GM12878 (cell line): ENCODE results near the gene RNF103. TPM values are rescaled to one million over a fixed set of nuclear protein-coding genes. Genes with fewer than 3 reads are reported as not detected.

ENCODE experiments used
- ASH2L ChIP-seq: fragments of 300-600, 200-600 bp; sonication (generic); IDR thresholded peaks from 2 replicates; pipeline ENCODE4 v1.6.1; 2017; ENCODE audit warnings: low read depth, mild to moderate bottlenecking, borderline replicate concordance
- DPF2 ChIP-seq: fragments of 450-650 bp; IDR thresholded peaks from 2 replicates; pipeline ENCODE4 v1.6.1; 2017; ENCODE audit warnings: mild to moderate bottlenecking
- ESRRA ChIP-seq: IDR thresholded peaks from 2 replicates; pipeline ENCODE4 v1.6.1; 2012; ENCODE audit warnings: mild to moderate bottlenecking, low read length, improper control_type of control experiment
- NFXL1 ChIP-seq: fragments of 450-650 bp; IDR thresholded peaks from 2 replicates; pipeline ENCODE4 v1.6.1; 2017; ENCODE audit warnings: antibody characterized with exemption, mild to moderate bottlenecking, borderline replicate concordance
- RCOR1 ChIP-seq: conservative IDR thresholded peaks from 2 replicates; pipeline ENCODE4 v1.6.1; 2012; ENCODE audit warnings: low read depth, low read length, improper control_type of control experiment
- polyA plus RNA-seq, 11 experiments: library from polyadenylated mRNA; depleted of rRNA in 4 of 11; unstranded in 6 of 11; stranded (reverse) in 5 of 11; fragments of >200 nt; fragmentation: Nextera tagmentation in 4 of 11; fragmentation: Illumina TruSeq in 1 of 11; extraction: Ambion mirVana in 4 of 11; extraction: Trizol in 1 of 11; gene quantifications; 1 replicate in 1 of 11; 2 replicates in 10 of 11; pipeline versions ENCODE4 v1.2.1 to v1.2.3, GENCODE V29; 2011 to 2016; ENCODE audit warnings: inconsistent platforms in 2 of 11, missing spikeins in 2 of 11, low read depth in 1 of 11
- total RNA-seq, 4 experiments: library from RNA; depleted of rRNA in 3 of 4; stranded (reverse); fragments of >200 nt in 3 of 4; fragmentation: Illumina TruSeq in 1 of 4; extraction: Trizol in 1 of 4; gene quantifications; 2 replicates each; pipeline versions ENCODE4 v1.2.1 to v1.2.3, GENCODE V29; 2013 to 2021
- TF ChIP-seq, protein P1 (sequence below): IDR thresholded peaks from 2 replicates; pipeline ENCODE4 v1.6.1; 2012; ENCODE audit warnings: mild to moderate bottlenecking, low read depth, low read length
- TF ChIP-seq, protein P2 (sequence below), 3 experiments: IDR thresholded peaks in 2 of 3; conservative IDR thresholded peaks in 1 of 3; 2 replicates each; pipeline ENCODE4 v1.5.1; 2011; ENCODE audit warnings: low read depth in 3 of 3, low read length in 3 of 3, mild to moderate bottlenecking in 3 of 3, control low read depth in 2 of 3, moderate library complexity in 2 of 3, inconsistent platforms in 1 of 3, mixed read lengths in 1 of 3; ENCODE audit not compliant: control insufficient read depth in 2 of 3, insufficient read depth in 1 of 3; ENCODE audit errors: extremely low read depth in 1 of 3
- TF ChIP-seq, protein P3 (sequence below): fragments of 450-650 bp; IDR thresholded peaks from 2 replicates; pipeline ENCODE4 v1.6.1; 2016; ENCODE audit warnings: mild to moderate bottlenecking
- TF ChIP-seq, protein P4 (sequence below): fragments of 150-350 bp; IDR thresholded peaks from 2 replicates; pipeline ENCODE4 v1.6.1; 2016; ENCODE audit warnings: low read depth, low read length
- TF ChIP-seq, protein P5 (sequence below): fragments of 450-650 bp; IDR thresholded peaks from 2 replicates; pipeline ENCODE4 v1.6.1; 2016; ENCODE audit warnings: mild to moderate bottlenecking, moderate library complexity, borderline replicate concordance
- TF ChIP-seq, protein P6 (sequence below): IDR thresholded peaks from 2 replicates; pipeline ENCODE4 v1.6.1; 2011; ENCODE audit warnings: borderline replicate concordance, low read depth, mild to moderate bottlenecking, moderate library complexity, low read length; ENCODE audit not compliant: insufficient read depth, poor library complexity, severe bottlenecking

The RNF103 gene
- total and polyA plus RNA-seq, 10 of the 15 experiments (the other 5 are each of a cell fraction or from before 2014, with no cell fraction given), result 2.4 to 11.0 (median 8.0) TPM

DNA sequence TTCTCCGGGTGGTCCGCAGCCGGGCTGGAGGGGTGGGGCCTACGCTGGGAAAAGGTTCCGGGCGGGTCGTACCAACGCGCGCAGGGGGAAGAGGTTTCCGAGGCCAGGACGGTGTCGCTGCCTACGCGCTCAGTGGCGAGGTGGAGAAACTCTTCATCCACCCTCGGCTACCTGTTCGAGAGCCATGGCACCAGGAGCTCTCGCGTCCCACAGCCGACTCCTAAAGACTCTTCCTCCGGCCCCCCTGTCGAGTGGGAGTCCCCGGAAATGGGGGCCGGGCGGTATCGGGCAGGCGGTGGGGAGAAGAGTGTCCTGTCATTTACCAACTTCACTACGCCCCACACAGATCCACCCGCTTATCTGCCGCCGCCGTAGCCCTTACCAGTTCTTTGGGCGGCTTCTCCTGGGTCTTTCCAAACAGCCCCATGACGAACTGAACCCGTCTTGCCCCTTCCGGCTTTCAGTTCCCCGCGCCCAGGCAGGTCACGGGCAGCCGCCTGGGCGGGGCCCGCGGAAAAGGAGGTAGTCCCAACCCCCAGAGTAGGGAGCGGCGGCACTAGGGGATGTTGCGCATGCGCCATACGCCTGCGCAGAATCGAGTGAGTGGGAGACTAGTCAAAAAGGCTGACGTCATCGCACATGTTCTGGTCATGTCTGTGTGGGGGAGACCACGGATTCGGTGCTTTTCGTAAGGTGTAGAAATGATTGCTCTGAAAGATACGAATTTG is 60.6 kb downstream of the RNF103 start, which contains the start of gene CHMP3 (continued):
- peak; percentile 14; the same call in 1 of the 2 replicates for TF ChIP-seq RCOR1
- TF ChIP-seq ESRRA, result no peak
- 0 out of 2 replicates have a peak, but pooled peaks have one; percentile 15 for TF ChIP-seq ASH2L
- TF ChIP-seq, protein P1, sequence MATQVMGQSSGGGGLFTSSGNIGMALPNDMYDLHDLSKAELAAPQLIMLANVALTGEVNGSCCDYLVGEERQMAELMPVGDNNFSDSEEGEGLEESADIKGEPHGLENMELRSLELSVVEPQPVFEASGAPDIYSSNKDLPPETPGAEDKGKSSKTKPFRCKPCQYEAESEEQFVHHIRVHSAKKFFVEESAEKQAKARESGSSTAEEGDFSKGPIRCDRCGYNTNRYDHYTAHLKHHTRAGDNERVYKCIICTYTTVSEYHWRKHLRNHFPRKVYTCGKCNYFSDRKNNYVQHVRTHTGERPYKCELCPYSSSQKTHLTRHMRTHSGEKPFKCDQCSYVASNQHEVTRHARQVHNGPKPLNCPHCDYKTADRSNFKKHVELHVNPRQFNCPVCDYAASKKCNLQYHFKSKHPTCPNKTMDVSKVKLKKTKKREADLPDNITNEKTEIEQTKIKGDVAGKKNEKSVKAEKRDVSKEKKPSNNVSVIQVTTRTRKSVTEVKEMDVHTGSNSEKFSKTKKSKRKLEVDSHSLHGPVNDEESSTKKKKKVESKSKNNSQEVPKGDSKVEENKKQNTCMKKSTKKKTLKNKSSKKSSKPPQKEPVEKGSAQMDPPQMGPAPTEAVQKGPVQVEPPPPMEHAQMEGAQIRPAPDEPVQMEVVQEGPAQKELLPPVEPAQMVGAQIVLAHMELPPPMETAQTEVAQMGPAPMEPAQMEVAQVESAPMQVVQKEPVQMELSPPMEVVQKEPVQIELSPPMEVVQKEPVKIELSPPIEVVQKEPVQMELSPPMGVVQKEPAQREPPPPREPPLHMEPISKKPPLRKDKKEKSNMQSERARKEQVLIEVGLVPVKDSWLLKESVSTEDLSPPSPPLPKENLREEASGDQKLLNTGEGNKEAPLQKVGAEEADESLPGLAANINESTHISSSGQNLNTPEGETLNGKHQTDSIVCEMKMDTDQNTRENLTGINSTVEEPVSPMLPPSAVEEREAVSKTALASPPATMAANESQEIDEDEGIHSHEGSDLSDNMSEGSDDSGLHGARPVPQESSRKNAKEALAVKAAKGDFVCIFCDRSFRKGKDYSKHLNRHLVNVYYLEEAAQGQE, result no peak
- TF ChIP-seq, protein P2, sequence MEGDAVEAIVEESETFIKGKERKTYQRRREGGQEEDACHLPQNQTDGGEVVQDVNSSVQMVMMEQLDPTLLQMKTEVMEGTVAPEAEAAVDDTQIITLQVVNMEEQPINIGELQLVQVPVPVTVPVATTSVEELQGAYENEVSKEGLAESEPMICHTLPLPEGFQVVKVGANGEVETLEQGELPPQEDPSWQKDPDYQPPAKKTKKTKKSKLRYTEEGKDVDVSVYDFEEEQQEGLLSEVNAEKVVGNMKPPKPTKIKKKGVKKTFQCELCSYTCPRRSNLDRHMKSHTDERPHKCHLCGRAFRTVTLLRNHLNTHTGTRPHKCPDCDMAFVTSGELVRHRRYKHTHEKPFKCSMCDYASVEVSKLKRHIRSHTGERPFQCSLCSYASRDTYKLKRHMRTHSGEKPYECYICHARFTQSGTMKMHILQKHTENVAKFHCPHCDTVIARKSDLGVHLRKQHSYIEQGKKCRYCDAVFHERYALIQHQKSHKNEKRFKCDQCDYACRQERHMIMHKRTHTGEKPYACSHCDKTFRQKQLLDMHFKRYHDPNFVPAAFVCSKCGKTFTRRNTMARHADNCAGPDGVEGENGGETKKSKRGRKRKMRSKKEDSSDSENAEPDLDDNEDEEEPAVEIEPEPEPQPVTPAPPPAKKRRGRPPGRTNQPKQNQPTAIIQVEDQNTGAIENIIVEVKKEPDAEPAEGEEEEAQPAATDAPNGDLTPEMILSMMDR (IDR thresholded peaks at IDR 0.05 in 2 of 3, conservative IDR thresholded peaks at IDR 0.05 in 1 of 3; ENCODE audit: control insufficient read depth in 2 of 3, extremely low read depth in 1 of 3, insufficient read depth in 1 of 3, low read depth in 3 of 3, low read length in 3 of 3), result no peak
- TF ChIP-seq, protein P3, sequence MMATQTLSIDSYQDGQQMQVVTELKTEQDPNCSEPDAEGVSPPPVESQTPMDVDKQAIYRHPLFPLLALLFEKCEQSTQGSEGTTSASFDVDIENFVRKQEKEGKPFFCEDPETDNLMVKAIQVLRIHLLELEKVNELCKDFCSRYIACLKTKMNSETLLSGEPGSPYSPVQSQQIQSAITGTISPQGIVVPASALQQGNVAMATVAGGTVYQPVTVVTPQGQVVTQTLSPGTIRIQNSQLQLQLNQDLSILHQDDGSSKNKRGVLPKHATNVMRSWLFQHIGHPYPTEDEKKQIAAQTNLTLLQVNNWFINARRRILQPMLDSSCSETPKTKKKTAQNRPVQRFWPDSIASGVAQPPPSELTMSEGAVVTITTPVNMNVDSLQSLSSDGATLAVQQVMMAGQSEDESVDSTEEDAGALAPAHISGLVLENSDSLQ, result peak; percentile 74
- TF ChIP-seq, protein P4, sequence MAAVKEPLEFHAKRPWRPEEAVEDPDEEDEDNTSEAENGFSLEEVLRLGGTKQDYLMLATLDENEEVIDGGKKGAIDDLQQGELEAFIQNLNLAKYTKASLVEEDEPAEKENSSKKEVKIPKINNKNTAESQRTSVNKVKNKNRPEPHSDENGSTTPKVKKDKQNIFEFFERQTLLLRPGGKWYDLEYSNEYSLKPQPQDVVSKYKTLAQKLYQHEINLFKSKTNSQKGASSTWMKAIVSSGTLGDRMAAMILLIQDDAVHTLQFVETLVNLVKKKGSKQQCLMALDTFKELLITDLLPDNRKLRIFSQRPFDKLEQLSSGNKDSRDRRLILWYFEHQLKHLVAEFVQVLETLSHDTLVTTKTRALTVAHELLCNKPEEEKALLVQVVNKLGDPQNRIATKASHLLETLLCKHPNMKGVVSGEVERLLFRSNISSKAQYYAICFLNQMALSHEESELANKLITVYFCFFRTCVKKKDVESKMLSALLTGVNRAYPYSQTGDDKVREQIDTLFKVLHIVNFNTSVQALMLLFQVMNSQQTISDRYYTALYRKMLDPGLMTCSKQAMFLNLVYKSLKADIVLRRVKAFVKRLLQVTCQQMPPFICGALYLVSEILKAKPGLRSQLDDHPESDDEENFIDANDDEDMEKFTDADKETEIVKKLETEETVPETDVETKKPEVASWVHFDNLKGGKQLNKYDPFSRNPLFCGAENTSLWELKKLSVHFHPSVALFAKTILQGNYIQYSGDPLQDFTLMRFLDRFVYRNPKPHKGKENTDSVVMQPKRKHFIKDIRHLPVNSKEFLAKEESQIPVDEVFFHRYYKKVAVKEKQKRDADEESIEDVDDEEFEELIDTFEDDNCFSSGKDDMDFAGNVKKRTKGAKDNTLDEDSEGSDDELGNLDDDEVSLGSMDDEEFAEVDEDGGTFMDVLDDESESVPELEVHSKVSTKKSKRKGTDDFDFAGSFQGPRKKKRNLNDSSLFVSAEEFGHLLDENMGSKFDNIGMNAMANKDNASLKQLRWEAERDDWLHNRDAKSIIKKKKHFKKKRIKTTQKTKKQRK, result no peak
- TF ChIP-seq, protein P5, sequence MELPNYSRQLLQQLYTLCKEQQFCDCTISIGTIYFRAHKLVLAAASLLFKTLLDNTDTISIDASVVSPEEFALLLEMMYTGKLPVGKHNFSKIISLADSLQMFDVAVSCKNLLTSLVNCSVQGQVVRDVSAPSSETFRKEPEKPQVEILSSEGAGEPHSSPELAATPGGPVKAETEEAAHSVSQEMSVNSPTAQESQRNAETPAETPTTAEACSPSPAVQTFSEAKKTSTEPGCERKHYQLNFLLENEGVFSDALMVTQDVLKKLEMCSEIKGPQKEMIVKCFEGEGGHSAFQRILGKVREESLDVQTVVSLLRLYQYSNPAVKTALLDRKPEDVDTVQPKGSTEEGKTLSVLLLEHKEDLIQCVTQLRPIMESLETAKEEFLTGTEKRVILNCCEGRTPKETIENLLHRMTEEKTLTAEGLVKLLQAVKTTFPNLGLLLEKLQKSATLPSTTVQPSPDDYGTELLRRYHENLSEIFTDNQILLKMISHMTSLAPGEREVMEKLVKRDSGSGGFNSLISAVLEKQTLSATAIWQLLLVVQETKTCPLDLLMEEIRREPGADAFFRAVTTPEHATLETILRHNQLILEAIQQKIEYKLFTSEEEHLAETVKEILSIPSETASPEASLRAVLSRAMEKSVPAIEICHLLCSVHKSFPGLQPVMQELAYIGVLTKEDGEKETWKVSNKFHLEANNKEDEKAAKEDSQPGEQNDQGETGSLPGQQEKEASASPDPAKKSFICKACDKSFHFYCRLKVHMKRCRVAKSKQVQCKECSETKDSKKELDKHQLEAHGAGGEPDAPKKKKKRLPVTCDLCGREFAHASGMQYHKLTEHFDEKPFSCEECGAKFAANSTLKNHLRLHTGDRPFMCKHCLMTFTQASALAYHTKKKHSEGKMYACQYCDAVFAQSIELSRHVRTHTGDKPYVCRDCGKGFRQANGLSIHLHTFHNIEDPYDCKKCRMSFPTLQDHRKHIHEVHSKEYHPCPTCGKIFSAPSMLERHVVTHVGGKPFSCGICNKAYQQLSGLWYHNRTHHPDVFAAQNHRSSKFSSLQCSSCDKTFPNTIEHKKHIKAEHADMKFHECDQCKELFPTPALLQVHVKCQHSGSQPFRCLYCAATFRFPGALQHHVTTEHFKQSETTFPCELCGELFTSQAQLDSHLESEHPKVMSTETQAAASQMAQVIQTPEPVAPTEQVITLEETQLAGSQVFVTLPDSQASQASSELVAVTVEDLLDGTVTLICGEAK, result peak; percentile 75
- TF ChIP-seq, protein P6, sequence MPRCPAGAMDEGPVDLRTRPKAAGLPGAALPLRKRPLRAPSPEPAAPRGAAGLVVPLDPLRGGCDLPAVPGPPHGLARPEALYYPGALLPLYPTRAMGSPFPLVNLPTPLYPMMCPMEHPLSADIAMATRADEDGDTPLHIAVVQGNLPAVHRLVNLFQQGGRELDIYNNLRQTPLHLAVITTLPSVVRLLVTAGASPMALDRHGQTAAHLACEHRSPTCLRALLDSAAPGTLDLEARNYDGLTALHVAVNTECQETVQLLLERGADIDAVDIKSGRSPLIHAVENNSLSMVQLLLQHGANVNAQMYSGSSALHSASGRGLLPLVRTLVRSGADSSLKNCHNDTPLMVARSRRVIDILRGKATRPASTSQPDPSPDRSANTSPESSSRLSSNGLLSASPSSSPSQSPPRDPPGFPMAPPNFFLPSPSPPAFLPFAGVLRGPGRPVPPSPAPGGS, result no peak
- TF ChIP-seq DPF2, result peak; percentile 69; the same call in 1 of the 2 replicates
- TF ChIP-seq NFXL1, result no peak
